Stimulated activated CD4-positive, alpha-beta T cell treated with anti-CD3 and anti-CD28 coated beads, Interleukin-1b, Interleukin-23, amount 100 ng/mL, for 4 hours (primary cell): ENCODE results near the gene DYNLT2B.
"Not testable (repeated sequence)": the region's sequence is repeated elsewhere in the genome, so short reads cannot be mapped to it uniquely, and the experiment has no call there.

Experiments
- DNase-seq, 2 donors: peaks; one replicate each; pipeline ENCODE4 v3.0.0-alpha.2; 2020; ENCODE audit warnings: low read depth in 2 of 2

The DYNLT2B gene

GRCh38 chr3:196272826-196273225 is 45.2 kb downstream of the DYNLT2B start:
- no peak for DNase-seq

GRCh38 chr3:196270499-196270898 is 47.5 kb downstream of the DYNLT2B start:
- DNase-seq: no peak

GRCh38 chr3:196268284-196269163 is 49.5 kb downstream of the DYNLT2B start:
- DNase-seq: no peak

- DNase-seq: no peak
Measured at GRCh38 chr3:196263819-196264218, 54.2 kb downstream of the DYNLT2B start.

GRCh38 chr3:196260784-196261183 is 57.3 kb downstream of the DYNLT2B start:
- no peak for DNase-seq

- DNase-seq: no peak
Measured at GRCh38 chr3:196255776-196256175, 62.3 kb downstream of the DYNLT2B start.

DNA sequence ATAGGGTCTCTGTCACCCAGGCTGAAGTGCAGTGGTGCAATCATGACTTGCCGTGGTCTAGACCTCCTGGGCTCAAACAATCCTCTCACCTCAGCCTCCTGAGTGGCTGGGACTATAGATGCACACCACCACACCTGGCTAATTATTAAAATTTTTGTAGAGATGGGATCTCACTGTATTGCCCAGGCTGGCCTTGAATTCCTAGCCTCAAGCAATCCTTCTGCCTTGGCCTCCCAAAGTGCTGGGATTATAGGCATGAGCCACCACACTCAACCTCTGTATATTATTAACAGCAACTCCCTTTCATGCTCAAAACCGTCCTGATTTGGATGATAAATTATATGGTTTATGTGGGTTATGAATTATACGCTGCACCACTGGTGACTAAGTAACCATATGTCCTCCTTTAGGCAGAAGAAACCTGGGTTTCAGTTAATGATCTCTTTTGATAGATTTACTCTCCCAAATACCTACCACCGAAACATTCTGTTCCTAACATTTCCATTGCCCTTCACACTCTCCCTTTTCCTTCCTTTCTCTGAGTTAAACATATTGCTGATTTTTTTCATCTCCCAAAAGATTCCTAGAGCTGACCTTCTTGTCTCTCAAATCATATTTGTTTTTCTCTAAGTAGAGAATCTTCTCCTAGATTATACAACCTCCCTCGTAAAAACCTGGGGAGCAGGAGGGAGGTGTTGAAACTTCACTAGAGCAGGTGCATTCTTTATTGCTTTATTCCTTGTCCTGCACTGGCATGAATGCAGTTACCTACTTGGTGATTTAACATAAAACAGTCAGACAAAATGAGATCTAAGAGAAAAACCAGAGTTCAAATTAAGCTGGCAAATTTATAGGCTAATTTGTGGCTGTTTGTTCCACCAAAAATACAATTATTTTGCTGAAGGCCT is 63.4 kb downstream of the DYNLT2B start:
- DNase-seq: no peak

DNA sequence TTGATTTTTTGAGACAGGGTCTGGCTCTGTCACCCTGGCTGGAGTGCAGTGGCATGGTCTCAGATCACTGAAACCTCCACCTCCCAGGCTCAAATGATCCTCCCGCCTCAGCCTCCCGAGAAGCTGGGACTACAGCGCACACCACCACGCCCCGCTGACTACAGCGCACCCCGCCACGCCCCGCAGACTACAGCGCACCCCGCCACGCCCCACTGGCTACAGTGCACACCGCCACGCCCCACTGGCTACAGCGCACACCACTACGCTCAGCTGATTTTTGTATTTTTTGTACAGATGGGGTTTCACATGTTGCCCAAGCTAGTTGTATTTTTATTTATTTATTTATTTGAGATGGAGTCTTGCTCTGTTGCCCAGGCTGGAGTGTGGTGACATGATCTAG is 66.1 kb downstream of the DYNLT2B start:
- DNase-seq: no peak

DNA sequence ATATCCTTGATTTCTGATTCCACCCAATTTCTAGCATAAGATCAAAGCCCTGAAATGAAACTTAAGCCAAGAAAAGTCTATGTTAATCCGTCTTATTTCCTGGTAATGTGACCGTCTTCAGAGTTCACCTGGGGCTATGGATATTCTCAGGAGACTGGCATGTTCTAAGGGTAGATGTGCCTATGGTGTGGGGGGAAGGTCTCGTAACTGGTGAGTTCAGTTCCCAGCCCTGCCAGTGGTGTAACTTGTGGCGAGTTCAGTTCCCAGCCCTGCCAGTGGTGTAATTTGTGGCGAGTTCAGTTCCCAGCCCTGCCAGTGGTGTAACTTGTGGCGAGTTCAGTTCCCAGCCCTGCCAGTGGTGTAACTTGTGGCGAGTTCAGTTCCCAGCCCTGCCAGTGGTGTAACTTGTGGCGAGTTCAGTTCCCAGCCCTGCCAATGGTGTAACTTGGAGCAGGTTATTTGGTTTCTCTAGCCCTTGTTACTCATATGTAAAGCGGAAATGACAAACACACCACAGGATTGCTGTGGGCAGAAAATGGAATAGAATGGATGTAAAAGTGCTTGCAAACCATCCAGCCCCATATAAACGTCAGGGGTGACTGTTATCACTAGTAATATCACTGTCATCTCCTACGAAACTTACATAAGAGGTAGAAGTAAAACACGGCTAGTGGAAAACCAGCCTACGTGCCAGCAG is 71.3 kb downstream of the DYNLT2B start:
- DNase-seq: no peak

DNA sequence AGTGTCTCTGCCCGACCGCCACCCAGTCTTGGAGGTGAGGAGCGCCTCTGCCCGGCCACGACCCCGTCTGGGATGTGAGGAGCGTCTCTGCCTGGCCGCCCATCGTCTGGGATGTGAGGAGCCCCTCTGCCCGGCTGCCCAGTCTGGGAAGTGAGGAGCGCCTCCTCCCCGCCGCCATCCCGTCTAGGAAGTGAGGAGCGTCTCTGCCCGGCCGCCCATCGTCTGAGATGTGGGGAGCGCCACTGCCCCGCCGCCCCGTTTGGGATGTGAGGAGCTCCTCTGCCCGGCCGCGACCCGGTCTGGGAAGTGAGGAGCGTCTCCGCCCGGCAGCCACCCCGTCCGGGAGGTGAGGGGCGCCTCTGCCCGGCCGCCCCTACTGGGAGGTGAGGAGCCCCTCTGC is 73.9 kb downstream of the DYNLT2B start:
- DNase-seq: not testable (repeated sequence)

DNA sequence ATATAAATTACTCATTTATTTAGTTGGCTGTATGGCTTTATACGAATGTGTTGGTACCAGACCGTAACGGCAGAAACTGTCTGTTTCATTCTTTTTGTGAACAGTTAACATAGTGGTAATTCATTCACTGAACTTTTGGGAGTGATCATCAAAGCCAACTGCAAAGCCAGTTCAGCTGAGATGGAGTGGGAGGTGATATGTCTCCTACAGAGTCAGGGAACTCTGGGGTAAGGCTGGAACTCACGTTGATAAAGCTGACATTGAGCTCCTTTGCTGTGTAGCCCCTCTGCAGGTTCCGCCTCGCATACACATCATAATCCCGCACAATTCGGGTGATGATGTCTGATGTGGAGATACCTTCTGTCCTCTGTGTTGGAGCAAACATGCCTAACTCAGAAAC is 76.3 kb downstream of the DYNLT2B start:
- no peak for DNase-seq
